GM21528 (cell line): ENCODE measurements around the gene HOXB4.
A peak's percentile ranks its signal among the peaks of the same experiment; 100 is the strongest.

ENCODE experiments used
- ATAC-seq: cut with Tn5 transposase; IDR thresholded peaks from one replicate; pipeline ENCODE4 v1.9.1; 2021; ENCODE audit warnings: mild to moderate bottlenecking, moderate library complexity; ENCODE audit not compliant: unreplicated experiment, low FRiP score

The HOXB4 gene

GRCh38 chr17:48549914-48550501, 28.1 kb downstream of the HOXB4 start:
- ATAC-seq = no peak

- ATAC-seq = no peak
Measured at GRCh38 chr17:48549281-48549630, 28.9 kb downstream of the HOXB4 start.

DNA sequence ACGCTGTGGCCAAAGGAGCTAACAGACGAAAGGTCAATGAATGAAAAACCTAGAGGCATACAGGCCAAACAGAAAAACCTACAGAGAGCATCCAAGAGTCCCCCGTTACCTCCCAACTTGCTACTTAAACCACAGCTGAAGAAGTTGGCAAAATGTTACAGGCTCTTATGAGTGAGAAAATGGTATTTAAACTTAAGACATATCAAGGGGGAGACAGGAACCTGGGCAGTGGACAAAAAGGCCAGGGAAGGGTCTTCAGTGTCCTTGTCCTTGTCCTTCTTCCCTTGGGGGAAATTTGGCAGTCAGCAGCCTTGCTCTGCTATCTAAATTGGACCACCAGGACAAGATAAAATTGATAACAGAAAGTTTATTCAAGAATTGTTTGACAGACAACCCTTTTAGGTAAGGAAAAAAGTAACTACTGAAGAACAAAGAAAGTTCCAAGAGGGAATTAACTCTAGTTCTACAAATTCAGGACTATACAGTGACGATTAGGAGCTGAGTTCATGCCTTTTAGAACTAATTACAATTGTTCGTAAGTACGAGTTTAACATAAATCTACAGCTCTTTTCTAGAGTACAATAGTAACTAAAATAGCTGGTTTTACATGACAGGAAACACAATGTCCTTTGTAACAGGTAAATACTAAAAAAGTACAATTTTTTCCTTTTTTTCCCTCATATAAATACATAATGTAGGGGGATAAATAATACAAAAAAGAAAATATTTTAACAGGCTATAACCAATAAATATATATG, 29.4 kb downstream of the HOXB4 start:
- no peak for ATAC-seq

GRCh38 chr17:48547808-48548522, 30.2 kb downstream of the HOXB4 start:
- ATAC-seq = no peak

DNA sequence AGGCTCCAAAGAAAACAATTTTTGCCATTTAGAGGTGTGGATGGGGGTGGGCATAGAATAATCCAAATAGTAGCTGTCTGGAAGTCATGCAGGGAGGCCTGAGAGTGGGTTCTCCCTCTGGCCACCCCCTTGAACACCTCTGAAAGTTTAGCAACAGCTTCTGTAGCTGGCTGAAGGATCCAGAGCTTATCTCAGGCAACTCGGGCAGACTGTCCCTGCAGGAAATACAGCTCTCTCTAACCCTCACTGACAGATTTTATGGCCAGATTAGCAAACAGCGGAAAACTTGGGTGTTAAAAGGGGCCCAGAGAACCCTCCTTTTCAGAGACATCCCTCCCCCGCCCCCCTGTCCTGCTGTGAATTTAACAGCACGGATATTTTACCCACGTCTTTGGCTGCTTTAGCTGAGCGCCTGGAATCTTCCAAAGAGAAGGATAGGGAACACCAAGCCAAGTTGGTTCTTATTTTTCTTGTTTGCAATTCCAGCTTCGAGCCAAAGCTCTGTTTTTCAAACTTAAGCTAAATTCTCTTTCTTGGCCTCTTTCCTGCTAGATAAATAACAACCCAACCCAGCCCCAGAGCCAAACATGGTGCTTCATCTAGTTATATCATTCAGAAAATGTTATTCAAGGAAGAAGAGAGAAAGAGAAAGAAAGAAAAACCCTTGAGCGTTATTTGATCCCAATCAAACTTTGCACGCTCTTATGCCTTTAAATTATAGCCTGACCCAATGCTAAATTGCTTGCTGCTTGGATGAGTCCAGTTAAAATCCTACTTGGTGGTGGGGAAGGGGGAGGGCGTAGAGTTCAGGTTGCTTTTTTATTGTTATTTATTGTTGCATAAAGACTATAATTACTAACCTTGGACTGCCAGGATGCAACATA, 31.0 kb downstream of the HOXB4 start:
- no peak for ATAC-seq

DNA sequence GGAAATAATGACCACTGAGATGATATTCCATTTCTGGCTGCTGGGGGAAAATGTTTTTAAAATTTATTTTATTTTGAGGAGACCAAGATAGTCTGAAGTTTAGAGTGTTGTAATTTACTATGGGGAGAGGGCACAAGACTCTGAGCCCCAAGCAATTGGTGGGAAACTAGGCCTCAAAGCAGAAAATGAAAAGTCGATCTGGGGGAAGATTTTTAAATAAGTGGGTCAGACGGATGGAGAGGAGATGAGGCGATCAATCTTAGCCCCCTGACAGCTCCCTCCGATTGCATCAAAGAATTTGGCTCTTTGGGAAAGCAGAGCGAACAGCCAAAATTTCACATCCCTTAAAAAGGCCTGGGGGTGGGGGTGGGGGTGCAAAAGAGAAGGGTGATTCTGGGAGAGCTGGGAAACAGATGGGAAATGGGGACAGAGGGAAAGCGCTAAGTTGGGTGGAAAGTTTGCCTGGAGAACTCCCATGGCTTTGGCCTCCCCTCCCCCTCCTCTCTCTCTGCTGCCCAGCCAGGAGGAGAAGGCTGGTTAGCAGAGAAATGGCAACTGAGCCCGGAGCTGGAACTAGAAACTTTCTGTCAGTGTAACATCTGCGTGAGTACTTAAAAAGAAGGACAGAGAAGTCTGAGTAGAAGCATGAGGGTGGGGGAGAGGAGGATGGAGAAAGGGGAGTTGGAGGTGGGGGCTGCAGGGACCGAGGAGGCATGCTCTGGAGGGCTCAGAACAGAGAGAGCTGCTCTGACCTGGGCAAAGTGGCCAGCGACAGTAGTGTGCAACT, 31.8 kb downstream of the HOXB4 start:
- ATAC-seq = no peak

DNA sequence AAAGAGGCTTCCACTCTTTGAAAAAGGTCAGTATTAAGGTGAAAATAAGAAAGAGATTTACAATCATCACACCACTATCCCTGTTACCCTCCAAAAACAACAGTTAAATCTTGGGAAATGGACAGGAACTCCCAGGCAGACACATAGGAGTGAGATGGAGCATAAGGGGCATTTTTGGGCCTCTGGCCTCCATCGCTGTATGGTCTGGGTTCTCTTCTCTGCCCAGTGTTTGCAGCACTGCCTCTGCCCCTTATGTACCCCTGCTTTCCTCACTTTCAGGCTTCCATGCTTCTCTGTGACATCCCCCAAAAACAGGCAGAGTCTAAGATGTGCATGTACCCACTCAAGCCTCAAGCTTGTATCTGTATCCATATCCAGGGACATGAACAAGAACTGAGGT, 32.6 kb downstream of the HOXB4 start:
- no peak for ATAC-seq

DNA sequence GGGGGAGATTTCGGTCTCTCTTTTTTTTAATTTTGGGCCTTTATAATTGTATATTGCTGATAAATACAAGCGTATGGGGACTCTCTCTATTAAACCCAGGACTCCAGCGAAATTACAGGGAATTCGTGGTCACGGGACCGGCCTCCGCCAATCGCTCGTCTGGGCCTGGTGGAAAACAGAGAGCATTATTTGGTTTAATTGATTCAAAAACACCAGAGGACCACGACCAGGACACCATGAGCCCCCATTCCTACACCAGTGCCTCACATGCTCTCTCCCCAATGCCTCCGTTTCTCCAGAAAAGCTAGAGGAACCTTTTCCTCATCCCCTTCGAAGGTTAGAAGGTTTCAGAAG, 33.2 kb downstream of the HOXB4 start, which contains the start of gene HOXB2:
Gene HOXB2 (minus strand): TSS at position 88 of the 354 bp plus-strand sequence. CDS start 198 bp downstream, outside the sequence.
- ATAC-seq = no peak

DNA sequence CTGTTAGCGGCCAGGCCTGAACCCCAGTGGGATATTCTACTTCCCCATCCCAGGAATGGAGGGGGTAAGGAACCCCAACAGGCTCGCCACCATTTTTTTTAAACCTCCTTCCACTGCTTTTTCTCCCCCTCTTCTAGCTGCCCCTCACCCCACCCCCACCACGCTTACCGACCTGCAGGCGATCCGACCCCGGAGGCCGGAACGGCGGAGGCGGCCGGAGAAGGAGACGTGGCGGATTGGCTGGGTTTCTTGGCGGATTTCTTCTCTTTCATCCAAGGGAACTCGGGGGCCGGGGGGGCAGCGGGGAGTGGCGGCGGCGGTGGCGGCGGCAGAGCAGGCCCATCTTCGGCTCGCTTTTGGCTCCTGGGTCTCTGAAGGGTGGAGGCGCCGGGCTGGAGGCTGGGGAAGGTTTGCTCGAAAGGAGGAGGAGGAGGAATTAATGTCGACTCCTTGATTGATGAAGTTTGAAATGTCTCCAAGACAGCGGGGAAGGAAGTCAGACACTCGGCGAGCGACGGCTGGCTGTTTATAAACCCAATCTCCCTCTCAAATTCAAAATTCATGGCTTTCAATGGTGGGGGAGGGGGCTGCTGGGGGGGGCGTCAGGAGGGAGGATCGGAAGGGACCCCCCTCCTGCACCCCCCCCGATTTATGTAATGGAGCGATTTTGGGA, 33.7 kb downstream of the HOXB4 start:
- no peak for ATAC-seq

DNA sequence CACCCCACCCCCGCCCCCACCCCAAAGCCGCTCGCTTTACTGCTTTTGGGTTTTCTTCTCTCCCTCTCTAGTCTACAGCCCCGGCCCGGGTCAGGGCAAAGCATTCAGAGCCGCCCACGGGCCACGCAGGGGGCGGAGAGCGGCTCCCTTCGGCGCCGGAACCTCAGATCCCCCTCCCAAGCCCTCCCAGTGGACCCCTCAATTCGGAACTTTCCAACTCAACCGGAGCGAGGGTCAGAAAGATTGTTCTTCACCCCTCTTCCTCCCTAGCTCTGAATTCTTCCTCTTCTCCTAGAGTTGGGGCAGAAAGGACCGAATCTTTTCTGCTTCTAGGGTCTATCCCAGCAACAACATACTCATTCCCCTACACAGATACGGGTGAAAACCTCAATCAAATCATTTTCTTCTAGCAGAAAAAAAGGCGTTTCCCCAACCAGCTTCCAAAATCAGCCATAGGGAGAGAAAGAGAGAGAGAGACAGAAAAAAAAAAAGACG, 34.2 kb downstream of the HOXB4 start:
- ATAC-seq = no peak

DNA sequence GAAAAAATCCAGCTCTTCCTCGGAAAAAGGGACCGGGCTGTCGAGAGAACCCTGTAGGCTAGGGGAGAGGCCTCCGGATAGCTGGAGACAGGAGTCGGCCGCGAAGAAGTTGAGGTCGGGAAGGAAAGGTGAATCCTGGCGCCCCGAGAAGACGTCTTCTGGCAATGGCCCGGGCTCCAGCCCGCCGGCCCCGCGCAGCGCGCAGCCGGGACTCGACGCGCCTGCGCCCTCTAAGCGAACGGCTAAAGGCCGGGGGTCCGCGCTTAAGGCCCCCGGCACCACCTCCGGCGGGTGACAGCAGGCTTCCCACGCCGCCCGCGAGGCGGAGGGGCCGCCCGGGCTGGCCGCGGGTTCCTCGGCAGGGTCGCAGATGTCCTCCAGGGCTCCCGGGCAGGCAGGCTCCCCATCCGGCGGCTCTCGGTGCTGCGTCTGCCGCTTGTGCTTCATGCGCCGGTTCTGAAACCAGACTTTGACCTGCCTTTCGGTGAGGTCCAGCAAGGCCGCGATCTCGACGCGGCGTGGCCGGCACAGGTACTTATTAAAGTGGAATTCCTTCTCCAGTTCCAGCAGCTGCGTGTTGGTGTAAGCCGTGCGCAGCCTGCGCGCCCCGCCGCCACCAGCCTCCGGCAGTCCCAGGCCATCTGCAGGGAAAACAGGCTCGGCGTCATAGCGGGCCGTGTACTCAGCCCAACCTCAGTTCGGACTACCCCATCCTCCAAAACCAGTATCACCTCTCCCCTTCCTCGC, 34.9 kb downstream of the HOXB4 start:
- peak; percentile 61 for ATAC-seq

DNA sequence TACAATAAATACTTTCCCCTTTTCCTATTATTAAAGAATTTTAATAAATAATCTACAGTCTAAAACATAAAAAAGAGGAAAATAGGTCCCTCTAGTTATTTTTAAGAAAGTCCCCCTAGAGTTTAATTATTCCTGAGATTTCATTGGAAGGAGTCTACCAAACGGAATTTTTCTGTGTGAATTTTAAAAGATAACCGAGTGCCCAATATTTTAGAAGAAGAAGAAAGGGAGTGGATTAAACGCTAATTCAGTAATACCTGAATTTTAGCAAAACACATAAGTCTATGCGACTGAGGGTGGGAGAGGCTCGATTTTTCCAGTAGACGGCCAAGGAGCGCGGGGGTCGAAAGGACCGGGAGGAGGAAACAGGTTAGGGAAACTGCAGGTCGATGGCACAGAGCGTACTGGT, 35.4 kb downstream of the HOXB4 start:
- ATAC-seq = no peak

DNA sequence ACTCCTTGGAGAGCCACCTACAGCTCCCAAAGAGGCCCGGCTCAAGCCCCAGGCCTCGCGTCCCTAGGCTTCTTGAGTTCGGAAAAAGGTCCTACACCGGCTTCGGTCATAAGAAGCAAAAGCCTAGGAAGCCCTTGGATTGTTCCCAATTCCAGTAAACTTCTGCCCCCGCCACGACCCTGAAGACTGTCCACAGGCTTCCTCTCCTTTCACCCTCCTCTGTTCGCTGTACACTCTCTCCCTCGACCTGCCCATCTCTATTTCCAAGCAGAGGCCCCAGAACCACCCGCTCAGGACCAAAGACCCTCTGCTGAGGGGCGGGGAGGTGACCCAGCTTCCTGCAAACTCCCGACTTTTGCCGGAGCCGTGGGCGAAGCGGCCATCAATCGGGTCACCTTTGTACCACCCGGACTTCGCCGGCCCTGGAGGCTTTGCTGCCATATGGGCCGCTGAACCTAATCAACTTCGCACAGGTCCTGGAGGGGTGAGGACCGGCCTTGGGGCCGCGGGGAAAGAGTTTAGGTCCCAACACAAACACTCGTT, 36.0 kb downstream of the HOXB4 start:
- ATAC-seq = no peak

DNA sequence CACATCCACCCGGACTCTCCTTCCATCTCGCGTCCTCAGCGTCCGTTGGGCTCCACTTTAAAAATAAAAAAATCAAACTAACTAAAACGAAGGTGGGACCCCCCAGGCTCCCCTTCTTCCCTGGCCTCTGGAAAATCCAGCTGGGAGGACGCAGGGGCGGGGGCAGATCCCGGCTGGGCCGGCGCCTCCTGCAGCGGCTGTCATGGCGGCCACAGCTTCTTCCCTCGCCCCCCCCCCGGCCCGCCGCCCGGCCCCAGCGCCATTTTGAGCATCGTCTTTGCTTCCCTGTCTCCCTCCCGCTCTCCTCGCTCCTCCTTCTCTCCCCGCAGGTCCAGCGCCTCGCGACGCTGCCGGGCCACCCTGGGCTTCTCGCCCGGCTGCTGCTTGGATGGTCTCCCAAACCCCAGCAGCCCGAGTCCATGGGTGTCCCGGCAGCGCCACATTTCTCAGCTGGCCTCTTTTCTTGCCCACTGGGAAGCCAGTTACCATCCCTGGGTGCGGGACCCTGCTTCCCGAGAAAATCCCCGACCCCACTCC, 36.5 kb downstream of the HOXB4 start:
- ATAC-seq = no peak

DNA sequence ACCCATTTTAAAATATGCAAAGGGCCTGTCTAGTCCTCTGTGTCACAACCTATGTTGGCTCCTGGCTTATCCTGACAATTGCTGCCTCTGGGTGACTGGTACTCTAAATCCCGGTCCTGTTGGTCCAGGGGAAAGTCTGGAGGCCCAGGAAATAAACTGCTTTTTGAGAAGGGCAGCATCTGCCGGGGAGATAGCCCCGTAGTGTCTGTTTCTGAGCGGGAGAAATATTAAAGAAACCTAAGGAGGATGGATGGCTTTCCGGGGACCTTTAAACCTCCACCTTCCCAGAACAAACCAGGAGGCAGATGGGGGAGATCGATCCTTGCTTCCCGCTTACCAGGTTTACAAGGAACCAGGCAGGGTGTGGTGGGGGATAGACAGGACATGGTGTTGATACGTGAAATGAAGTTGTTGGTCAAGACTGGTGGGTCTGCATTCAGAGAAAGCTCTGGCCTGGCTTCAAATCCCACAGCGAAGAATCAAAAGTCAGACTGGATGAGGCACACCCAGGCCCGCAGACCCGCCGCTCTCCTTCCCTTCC, 37.0 kb downstream of the HOXB4 start:
- no peak for ATAC-seq

- no peak for ATAC-seq
Measured at GRCh38 chr17:48540213-48540612, 37.9 kb downstream of the HOXB4 start.

GRCh38 chr17:48539177-48539576, 39.0 kb downstream of the HOXB4 start:
- no peak for ATAC-seq

DNA sequence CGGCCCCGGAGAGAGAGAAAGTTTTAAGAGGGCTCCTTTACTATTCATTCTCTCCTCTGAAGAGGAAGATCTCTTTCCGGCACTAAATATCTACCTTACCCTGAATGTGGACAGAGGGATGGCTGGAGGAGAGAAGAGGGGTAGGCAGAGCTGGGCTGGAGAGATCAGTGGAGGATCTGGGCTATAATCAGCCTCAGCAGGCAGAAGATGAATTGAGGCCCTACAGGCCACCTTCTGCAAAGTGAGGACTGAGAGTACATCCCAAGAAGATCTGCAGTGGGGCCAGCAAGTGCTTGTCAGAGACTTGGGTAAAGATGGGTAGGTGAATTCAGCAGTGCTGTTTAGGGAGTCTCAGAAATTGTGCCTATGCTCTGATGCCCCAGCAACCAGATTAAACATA, 40.8 kb downstream of the HOXB4 start:
- ATAC-seq = no peak
